SK-N-SH treated with all-trans-retinoic acid at 6 μM for 48 hours (cell line): ENCODE results near the gene LRIT2.

Source experiments
- TCF4 ChIP-seq: fragments of 250-450 bp; sonication (Bioruptor Pico); IDR thresholded peaks from 2 replicates; pipeline ENCODE4 v1.8.0; 2021; ENCODE audit warnings: mild to moderate bottlenecking, moderate library complexity, borderline replicate concordance
- ZNF565 ChIP-seq: fragments of 450-650 bp; formaldehyde crosslinking; conservative IDR thresholded peaks from 2 replicates; pipeline ENCODE4 v1.5.0; 2020; ENCODE audit warnings: low read depth, mild to moderate bottlenecking, moderate library complexity

DNA sequence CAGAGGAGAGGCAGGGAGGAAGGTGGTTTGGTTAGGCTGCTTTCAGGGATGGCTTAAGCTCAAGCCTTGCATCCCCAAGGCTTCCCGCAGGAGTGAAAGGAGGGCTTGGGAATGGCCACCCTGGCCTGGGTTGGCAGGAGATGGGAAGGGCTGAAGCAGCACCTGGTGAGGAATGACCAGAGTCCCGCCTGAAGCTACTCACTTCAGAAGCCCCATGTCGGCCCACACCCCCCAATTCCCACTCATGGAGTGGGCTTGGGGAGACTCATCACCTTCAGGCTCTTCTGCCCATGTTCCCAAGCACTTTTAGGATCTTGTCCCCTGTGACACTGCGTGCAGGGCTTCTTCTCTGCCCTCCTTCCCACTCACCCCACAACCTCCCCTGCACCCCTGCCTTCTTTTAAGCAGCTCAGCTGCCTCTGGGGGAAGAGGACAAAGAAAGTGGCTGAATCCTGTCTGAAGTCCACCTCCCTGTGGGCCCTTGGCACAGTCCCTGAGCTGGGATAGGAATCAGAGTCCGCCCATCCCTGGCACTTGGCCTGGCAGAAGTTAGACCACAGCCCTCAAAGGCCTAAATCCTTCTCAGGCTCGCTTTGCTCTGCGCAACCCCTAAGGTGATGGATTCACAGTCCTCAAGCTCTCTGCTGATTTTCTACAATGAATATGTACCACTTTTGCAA lies 36.0 kb upstream of the LRIT2 start:
- TF ChIP-seq TCF4 (CRISPR knock-in tag) (no peak), ZNF565 (CRISPR knock-in tag) (no peak)
